Neural cell (in vitro differentiated cells): ENCODE results near the gene PRELID2.

Source experiments
- EP300 ChIP-seq: fragments of 450-650 bp; conservative IDR thresholded peaks from 2 replicates; pipeline ENCODE4 v1.6.1; 2014; ENCODE audit warnings: antibody characterized with exemption, mild to moderate bottlenecking, moderate library complexity; ENCODE audit not compliant: poor library complexity, severe bottlenecking
- TAF1 ChIP-seq: IDR thresholded peaks from 2 replicates; pipeline ENCODE4 v1.6.1; 2012; ENCODE audit warnings: low read depth

DNA sequence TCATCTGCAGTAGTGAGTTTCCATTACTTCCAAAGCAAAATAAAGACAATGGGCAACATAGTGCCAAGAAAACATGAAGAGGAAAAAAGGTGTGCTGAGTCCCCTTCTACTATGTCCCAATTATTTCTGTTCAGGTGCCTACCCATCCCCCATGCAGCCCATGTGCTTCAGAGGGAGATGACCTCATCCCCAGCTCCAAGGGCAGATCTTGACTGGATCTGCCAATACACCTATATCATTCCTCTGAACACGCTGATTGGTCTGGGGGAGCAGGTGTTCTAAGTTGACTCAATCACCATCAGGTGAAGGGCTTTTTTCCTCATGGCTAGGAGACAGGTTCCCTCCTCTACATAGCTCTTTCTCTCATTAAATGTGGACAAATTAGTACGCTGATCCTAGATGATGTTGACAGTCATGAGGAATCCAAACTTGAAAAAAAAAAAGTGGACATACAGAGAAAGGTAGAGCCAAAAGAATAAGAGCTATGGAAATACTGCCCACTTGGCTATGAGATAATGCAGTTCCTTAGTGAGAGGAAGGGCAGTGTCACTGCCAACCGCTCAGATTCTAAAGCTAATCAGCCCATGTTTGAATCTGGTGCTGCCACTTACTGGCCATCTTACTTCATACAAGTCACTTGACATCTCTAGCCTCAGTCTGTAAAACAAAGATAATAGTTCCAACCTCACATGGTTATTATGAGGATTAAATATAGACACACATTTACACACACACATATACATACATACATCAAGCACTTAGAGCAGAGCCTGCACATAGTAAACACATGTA is 23.1 kb downstream of the PRELID2 start:
- TF ChIP-seq TAF1 (no peak), EP300 (no peak)
